AG04450 (cell line): ENCODE data around the gene COL23A1. TPM values are rescaled to one million over a fixed set of nuclear protein-coding genes. Genes with fewer than 3 reads are reported as not detected.

Experiments
- CTCF ChIA-PET: fragments of 300-600, 350-600 bp; formaldehyde crosslinking; extraction: SDS; loops from one replicate; lab custom pipeline; 2022; ENCODE audit warnings: antibody characterized with exemption, inconsistent platforms; lab: Charles Lee
- POLR2A ChIA-PET: fragments of 350-600 bp; formaldehyde crosslinking; extraction: SDS; loops from one replicate; lab custom pipeline; 2021; ENCODE audit warnings: antibody characterized with exemption, inconsistent platforms; lab: Yijun Ruan, JAX
- DNase-seq: peaks from one replicate; pipeline ENCODE4 v3.0.0-alpha.2; 2011; ENCODE audit warnings: low read depth, low spot score
- H3K27ac ChIP-seq: one replicate; pipeline ENCODE4 v1.5.1; 2012; ENCODE audit warnings: low read depth, low read length, control low read depth
- H3K27me3 ChIP-seq: one replicate; pipeline ENCODE4 v1.6.0; 2012; ENCODE audit warnings: low read length; ENCODE audit not compliant: control insufficient read depth, insufficient read depth
- H3K4me3 ChIP-seq: 2 replicates; pipeline ENCODE4 v1.5.1; 2011; ENCODE audit warnings: mild to moderate bottlenecking, low read depth, low read length, control low read depth
- H3K9me3 ChIP-seq: 2 replicates; pipeline ENCODE4 v1.5.1; 2012; ENCODE audit warnings: low read length; ENCODE audit not compliant: control insufficient read depth, insufficient read depth
- CTCF ChIP-seq: IDR thresholded peaks from 2 replicates; pipeline ENCODE4 v1.5.1; 2011; ENCODE audit warnings: low read depth, low read length, control low read depth, inconsistent platforms
- polyA plus RNA-seq: library from polyadenylated mRNA; depleted of rRNA; stranded (reverse); fragments of >200 nt; gene quantifications from 2 replicates; pipeline ENCODE4 v1.2.3, GENCODE V29; 2011

Gene COL23A1
- polyA plus RNA-seq, 1 experiment: not detected

DNA sequence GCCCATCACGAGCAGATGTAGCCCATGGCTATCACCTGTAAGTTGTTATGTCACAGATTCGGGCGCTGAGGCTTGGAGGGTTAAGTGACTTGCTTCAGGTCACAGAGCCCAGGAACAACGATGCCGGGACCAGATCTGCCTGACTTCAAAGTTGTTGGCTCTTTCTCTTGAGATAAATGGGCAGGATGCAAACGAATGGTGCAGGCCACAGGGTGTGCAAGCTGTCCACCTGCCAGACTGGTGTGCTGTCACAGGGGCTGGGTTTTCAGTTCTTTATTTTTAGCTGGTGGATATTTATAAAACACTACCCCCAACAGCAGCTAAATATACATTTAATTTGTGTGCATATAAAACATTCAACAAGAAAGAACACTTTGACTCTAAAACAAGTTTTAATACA is 339.9 kb downstream of the COL23A1 start:
- no peak for DNase-seq
- Histone ChIP-seq H3K4me3 (no peak overlapping the region), H3K27me3 (peaks cover 4% of the 10 kb centered on the region), H3K27ac (no peak overlapping the region), H3K9me3 (peaks cover 11% of the 10 kb centered on the region; the same call in 1 of the 2 replicates)
- CTCF ChIA-PET: interaction anchor here (0.6 to 0.7 kb wide), 3 partner anchors 26 to 393 kb away, joined by 4 to 5 read pairs (median 5); no protein-coding TSS in a partner anchor
- no peak for TF ChIP-seq CTCF
- POLR2A ChIA-PET: interaction anchor here (0.6 kb wide), 1 partner anchor 867 kb away, joined by 9 read pairs; no protein-coding TSS in a partner anchor

- Histone ChIP-seq H3K27ac (no peak overlapping the region), H3K4me3 (no peak overlapping the region), H3K9me3 (peaks cover 11% of the 10 kb centered on the region; the same call in 1 of the 2 replicates), H3K27me3 (peaks cover 4% of the 10 kb centered on the region)
- CTCF ChIA-PET: no interaction called here
- POLR2A ChIA-PET: no interaction called here
- TF ChIP-seq CTCF: no peak
- no peak for DNase-seq
Observed at GRCh38 chr5:178249191-178249989, 340.8 kb downstream of the COL23A1 start.

DNA sequence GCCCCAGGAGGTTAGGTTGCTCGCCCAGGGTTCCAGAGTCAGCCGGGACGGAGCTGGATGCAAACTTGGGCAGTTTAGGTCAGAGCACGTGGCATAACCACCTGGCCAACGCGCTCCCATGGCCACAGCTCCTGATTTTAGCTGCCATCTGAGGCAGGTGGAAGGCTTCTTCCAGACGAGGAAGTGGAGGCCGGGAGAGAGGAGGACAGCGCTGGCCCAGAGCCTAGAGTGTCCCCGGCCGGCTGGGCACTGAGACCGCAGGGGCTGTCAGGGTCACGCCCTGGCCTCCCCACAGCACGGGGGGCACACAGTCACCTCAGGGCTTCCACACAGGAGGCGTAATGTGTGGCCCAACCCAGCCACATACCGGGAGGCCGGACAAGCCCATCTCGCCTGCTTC is 341.4 kb downstream of the COL23A1 start:
- Histone ChIP-seq H3K4me3 (no peak overlapping the region), H3K27ac (no peak overlapping the region), H3K9me3 (peaks cover 11% of the 10 kb centered on the region; the same call in 1 of the 2 replicates), H3K27me3 (peaks cover 4% of the 10 kb centered on the region)
- POLR2A ChIA-PET: no interaction called here
- no peak for DNase-seq
- CTCF ChIA-PET: no interaction called here
- TF ChIP-seq CTCF: no peak

- DNase-seq: no peak
- Histone ChIP-seq H3K9me3 (peaks cover 11% of the 10 kb centered on the region; the same call in 1 of the 2 replicates), H3K4me3 (no peak overlapping the region), H3K27ac (no peak overlapping the region), H3K27me3 (peaks cover 4% of the 10 kb centered on the region)
- CTCF ChIA-PET: no interaction called here
- no peak for TF ChIP-seq CTCF
- POLR2A ChIA-PET: no interaction called here
Observed at GRCh38 chr5:178247481-178248456, 342.4 kb downstream of the COL23A1 start.
